Fibroblast of villous mesenchyme (primary cell): ENCODE results near the gene EMD. TPM values are rescaled to one million over a fixed set of nuclear protein-coding genes. Genes with fewer than 3 reads are reported as not detected.

Source experiments
- DNase-seq: peaks from one replicate; pipeline ENCODE4 v3.0.0-alpha.2; 2010; ENCODE audit warnings: low read depth
- H3K4me3 ChIP-seq: 2 replicates; pipeline ENCODE4 v1.5.1; 2011; ENCODE audit warnings: low read depth, mild to moderate bottlenecking, low read length
- total RNA-seq: library from RNA; depleted of rRNA; stranded (reverse); fragments of >200 nt; gene quantifications from 2 replicates; pipeline ENCODE4 v1.2.3, GENCODE V29; 2012
- TF ChIP-seq, protein P1 (sequence below): IDR thresholded peaks from 2 replicates; pipeline ENCODE4 v1.5.1; 2012; ENCODE audit warnings: low read depth, mild to moderate bottlenecking, low read length; ENCODE audit not compliant: insufficient read depth

The EMD gene
- total RNA-seq, 1 donor, result 34.5 TPM

DNA sequence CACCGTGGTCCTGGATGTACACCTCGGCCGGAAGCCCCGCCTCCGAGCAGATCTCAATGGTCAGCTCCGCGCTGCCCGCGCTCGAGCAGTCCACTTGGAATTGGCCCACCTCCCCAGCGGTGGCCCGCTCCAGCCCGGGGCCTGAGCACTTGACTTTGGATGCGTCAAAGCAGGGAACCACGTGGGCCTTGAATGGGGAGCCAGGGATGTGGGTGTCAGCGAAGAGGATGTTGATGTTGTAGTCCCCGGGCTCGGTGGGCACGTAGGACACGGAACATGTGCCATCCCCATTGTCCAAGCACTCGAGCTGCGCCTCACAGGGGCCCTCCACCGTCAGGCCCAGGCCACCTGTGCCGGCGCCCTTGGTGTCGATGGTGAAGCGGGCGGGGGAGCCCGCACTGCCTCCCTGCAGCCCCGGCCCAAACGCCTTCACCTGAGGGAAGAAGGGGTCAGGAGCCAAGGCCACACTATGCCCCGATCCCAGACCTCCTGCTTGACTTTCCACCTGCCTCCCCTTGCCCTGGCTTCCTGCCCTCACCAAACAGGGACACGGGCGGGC is 18.9 kb upstream of the EMD start:
- TF ChIP-seq, protein P1, sequence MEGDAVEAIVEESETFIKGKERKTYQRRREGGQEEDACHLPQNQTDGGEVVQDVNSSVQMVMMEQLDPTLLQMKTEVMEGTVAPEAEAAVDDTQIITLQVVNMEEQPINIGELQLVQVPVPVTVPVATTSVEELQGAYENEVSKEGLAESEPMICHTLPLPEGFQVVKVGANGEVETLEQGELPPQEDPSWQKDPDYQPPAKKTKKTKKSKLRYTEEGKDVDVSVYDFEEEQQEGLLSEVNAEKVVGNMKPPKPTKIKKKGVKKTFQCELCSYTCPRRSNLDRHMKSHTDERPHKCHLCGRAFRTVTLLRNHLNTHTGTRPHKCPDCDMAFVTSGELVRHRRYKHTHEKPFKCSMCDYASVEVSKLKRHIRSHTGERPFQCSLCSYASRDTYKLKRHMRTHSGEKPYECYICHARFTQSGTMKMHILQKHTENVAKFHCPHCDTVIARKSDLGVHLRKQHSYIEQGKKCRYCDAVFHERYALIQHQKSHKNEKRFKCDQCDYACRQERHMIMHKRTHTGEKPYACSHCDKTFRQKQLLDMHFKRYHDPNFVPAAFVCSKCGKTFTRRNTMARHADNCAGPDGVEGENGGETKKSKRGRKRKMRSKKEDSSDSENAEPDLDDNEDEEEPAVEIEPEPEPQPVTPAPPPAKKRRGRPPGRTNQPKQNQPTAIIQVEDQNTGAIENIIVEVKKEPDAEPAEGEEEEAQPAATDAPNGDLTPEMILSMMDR, result no peak
- no peak for DNase-seq
- no peak overlapping the region for H3K4me3 ChIP-seq

DNA sequence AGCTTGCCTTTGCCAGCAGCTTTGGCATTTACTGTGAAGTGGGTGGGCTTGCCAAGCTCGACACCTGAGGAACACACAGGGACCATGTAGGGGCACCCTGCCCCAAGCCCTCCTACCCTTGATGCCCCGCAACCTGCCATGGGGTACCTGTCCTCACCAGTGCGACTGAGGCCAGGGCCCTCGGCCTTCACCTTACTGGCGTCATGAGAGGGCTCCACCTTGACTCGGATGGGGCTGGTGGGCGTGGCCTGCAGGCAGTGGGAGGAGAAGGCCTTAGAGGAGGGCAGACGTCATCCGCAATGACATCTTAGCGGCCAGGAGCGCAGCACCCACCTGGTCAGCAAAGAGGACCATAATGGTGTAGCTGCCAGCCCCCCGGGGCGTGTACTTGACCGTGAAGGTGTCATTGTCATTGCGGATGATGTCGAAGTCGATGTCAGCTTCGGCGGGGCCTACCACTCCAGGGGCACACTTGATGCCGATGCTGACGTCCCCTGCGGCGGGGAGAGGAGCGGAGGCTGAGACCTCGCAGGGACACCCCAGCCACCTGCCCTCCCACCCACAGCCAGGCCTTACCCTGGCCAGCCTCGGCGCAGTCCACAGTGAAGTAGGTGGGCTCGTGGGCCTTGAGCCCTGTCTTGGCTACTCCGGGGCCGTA is 16.9 kb upstream of the EMD start:
- TF ChIP-seq, protein P1, result no peak
- DNase-seq, result no peak

DNA sequence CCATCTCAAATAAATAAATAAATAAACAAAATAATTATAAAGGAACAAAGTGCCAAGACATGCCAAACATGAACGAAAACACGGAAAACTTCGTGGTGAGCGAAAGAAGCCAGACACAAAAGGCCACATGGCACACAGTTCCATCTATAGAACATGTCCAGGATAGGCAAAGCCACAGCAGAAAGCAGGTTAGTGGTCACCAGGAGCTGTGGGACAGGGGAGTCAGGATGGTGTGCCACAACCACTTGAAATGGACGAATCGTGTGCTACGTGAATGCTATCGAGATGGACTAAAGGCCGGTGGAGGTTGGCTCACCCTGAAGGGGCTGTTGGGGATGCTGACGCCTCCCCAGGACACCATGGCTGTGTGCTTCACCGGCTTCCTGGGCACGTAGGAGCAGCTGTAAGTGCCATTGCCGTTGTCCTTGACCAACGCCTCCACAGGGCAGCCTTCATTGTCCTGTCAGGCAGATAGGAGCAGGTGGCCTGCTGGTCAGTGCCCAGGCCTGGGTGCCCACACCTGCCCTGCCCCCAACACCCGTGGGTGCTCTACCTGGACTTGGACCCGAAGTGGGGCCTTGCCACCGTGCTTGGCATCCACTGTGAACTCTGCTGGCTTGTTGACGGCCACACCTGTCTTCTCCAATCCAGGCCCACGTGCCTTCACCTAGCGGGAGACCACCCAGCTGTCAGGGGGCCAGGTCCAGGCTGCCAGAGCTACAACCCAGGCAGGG is 15.2 kb upstream of the EMD start:
- TF ChIP-seq, protein P1, result no peak
- H3K4me3 ChIP-seq, result no peak overlapping the region
- no peak for DNase-seq

More for the DNA sequence above, 16.9 kb upstream of the EMD start:
- no peak overlapping the region for H3K4me3 ChIP-seq

DNA sequence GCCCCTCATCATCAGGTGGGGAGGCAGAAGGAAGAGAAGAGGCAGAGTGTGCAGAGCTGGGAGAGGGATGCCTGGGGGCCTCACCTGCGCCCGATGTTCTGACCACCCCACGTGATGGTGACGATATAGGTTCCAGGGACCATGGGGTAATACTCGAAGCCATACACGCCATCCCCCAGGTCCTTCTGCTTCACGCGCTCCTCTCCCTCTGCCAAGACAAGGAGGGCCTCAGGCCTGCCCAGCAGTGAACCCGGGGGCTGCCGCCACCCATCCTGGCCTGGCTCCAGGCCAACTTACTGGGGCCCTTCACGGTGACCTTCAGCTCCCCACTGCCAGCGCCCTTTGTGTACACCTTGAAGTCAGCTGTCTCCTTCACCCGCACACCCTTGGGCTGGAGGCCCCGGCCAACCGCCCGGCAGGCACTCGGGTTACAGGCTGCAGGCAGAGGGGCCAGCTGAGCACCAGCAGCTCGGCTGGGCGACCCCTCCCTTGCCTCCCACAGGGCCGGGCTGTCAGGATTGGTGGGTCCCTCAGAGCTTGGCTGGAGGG is 14.0 kb upstream of the EMD start:
- TF ChIP-seq, protein P1, result no peak
- no peak overlapping the region for H3K4me3 ChIP-seq
- no peak for DNase-seq

DNA sequence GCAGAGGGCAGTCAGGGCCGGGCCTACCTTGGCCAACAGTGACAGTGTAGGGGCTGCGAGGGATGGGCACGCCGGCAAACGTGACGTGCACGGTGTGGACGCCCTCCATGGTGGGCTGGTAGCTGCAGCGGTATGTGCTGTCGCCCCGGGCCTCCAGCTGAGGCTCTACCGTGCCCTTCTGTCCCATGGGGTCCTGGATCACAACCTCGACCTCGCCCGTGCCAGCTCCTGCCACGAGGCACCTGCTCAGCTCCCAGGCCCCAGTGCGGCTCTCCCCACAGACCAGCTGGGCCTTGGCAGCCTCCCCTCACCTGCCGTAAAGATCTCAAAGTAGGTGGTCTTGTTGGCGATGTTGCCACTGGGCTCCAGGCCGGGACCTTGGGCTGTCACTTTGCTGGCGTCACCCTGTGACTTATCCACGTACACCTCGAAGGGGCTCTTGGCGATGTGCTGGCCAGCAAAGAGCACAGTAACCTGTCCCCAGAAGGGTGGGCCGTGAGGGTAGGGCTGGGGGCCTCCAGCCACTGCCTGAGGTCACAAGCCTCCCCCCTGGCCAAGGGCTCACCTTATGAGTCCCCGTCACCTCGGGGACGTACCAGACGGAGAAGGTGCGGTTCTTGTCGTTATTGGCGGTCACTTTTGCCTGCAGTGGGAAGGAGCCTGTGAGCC is 13.0 kb upstream of the EMD start:
- TF ChIP-seq, protein P1, result no peak
- no peak for DNase-seq
- no peak overlapping the region for H3K4me3 ChIP-seq

DNA sequence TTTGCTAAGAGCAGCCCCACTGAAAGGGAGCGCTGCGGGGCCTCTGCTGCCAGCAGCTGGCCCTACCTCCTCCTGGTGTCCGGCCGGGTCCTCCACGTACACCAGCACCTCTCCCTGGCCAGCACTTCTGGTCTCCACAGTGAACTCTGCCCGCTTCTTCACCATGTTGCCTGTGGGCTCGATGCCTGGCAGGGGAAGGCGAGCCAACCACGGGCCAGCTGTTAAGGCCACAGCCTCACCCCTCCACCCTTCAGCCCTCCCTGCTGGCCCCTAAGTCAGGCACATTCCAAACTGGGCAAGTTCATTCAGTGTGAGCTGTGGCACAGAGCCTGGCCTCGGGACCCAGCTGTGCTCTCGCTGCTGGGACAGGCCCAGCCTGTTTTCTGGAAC is 12.4 kb upstream of the EMD start:
- DNase-seq, result no peak
- TF ChIP-seq, protein P1, result no peak
- no peak overlapping the region for H3K4me3 ChIP-seq
